Chondrocyte (in vitro differentiated cells): ENCODE measurements around the gene OR9Q1. TPM values are rescaled to one million over a fixed set of nuclear protein-coding genes. Genes with fewer than 3 reads are reported as not detected.

Experiments
- DNase-seq: peaks from one replicate; pipeline ENCODE4 v3.0.0; 2021; ENCODE audit warnings: mixed read lengths, low spot score
- H3K27ac Mint-ChIP-seq: one replicate; pipeline ENCODE4 v1.8.0; 2021; ENCODE audit warnings: mild to moderate bottlenecking, moderate library complexity, mixed read lengths; ENCODE audit not compliant: unreplicated experiment
- H3K27me3 Mint-ChIP-seq: 2 replicates; pipeline ENCODE4 v1.8.0; 2021; ENCODE audit warnings: low read depth, mixed read lengths
- H3K36me3 Mint-ChIP-seq: 2 replicates; pipeline ENCODE4 v1.8.0; 2021; ENCODE audit warnings: low read depth, mixed read lengths
- H3K4me1 Mint-ChIP-seq: 2 replicates; pipeline ENCODE4 v1.8.0; 2021; ENCODE audit warnings: low read depth, mild to moderate bottlenecking, mixed read lengths
- H3K4me3 Mint-ChIP-seq: one replicate; pipeline ENCODE4 v1.8.0; 2021; ENCODE audit warnings: mild to moderate bottlenecking, moderate library complexity, mixed read lengths; ENCODE audit not compliant: unreplicated experiment
- H3K9me3 Mint-ChIP-seq: 2 replicates; pipeline ENCODE4 v1.8.0; 2021; ENCODE audit warnings: low read depth, mixed read lengths
- total RNA-seq: library from RNA; stranded (reverse); gene quantifications from 3 replicates; pipeline ENCODE4 v1.2.1, GENCODE V29; 2021
- TF ChIP-seq, protein P1 (sequence below): fragments of 200-600 bp; sonication (generic); IDR thresholded peaks from 2 replicates; pipeline ENCODE4 v1.5.0; 2021; ENCODE audit warnings: antibody characterized with exemption, mild to moderate bottlenecking, moderate library complexity

OR9Q1 gene
- total RNA-seq, 1 donor from 2014 or later: not detected

DNA sequence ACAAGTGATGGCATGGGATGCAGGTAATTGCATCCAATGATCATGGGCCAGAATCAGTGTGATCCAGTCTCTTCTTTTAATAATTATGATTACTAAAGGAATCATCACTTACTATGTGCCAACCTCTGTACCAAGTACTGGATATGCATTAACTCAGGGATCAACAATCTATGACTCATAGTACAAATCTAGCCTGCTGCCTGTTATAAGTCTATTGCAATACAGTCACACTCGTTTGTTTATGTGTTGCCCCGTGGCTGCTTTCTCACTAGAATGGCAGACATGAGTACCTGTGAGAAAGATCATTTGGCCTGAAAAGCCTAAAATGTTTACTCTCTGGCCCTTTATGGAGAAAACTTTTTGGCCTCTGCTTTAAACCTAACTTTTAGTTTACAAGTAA, 52.1 kb downstream of the OR9Q1 start:
- no peaks in the 10 kb centered on the region for H3K36me3 Mint-ChIP-seq
- H3K9me3 Mint-ChIP-seq: peaks cover 6% of the 10 kb centered on the region
- H3K27me3 Mint-ChIP-seq: peaks cover 3% of the 10 kb centered on the region
- H3K4me1 Mint-ChIP-seq: no peaks in the 10 kb centered on the region
- DNase-seq: no peak
- H3K4me3 Mint-ChIP-seq: no peak overlapping the region
- TF ChIP-seq, protein P1, sequence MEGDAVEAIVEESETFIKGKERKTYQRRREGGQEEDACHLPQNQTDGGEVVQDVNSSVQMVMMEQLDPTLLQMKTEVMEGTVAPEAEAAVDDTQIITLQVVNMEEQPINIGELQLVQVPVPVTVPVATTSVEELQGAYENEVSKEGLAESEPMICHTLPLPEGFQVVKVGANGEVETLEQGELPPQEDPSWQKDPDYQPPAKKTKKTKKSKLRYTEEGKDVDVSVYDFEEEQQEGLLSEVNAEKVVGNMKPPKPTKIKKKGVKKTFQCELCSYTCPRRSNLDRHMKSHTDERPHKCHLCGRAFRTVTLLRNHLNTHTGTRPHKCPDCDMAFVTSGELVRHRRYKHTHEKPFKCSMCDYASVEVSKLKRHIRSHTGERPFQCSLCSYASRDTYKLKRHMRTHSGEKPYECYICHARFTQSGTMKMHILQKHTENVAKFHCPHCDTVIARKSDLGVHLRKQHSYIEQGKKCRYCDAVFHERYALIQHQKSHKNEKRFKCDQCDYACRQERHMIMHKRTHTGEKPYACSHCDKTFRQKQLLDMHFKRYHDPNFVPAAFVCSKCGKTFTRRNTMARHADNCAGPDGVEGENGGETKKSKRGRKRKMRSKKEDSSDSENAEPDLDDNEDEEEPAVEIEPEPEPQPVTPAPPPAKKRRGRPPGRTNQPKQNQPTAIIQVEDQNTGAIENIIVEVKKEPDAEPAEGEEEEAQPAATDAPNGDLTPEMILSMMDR: no peak
- no peak overlapping the region for H3K27ac Mint-ChIP-seq

DNA sequence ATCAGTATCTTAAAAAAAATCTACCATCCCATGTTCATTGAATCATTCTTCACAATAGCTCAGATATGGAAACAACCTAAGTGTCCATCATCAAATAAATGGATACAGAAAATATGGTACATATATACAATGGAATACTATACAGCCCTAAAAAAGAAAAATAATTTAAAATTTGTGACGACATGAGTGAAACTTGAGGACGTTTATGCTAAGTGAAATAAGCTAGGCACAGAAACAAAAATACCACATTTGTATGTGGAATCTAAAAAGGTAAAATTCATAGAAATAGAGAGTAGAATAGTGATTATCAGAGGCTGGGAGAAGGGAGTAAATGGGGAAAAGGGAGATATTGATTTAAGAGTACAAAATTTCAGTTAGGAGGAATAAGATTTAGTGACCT, 62.8 kb downstream of the OR9Q1 start:
- Mint-ChIP-seq H3K4me1 (no peaks in the 10 kb centered on the region), H3K9me3 (peaks cover 6% of the 10 kb centered on the region), H3K4me3 (no peak overlapping the region), H3K27ac (no peak overlapping the region), H3K36me3 (no peaks in the 10 kb centered on the region), H3K27me3 (peaks cover 5% of the 10 kb centered on the region)
- TF ChIP-seq, protein P1: no peak
- no peak for DNase-seq

DNA sequence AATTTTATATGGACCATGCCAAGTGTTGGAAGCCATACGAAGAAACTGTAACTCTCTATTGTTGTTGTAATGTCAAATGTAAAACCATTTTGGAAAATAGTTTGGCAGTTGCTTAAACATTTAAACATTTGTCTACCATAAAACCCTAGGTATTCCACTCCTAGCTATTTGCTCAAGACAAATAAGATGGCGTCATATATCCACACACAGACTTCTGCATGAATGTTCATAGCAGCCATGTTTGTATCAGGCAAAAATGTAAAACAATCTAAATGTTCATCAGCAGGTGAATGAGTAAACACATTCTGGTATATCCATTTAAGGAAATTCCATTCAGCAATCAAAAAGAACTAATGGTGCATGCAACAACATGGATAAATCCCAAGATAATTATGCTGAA, 73.8 kb downstream of the OR9Q1 start:
- DNase-seq: no peak
- Mint-ChIP-seq H3K9me3 (peaks cover 8% of the 10 kb centered on the region), H3K4me3 (no peak overlapping the region), H3K27ac (no peak overlapping the region), H3K36me3 (no peaks in the 10 kb centered on the region), H3K4me1 (no peaks in the 10 kb centered on the region), H3K27me3 (peaks cover 10% of the 10 kb centered on the region)
- TF ChIP-seq, protein P1: no peak

DNA sequence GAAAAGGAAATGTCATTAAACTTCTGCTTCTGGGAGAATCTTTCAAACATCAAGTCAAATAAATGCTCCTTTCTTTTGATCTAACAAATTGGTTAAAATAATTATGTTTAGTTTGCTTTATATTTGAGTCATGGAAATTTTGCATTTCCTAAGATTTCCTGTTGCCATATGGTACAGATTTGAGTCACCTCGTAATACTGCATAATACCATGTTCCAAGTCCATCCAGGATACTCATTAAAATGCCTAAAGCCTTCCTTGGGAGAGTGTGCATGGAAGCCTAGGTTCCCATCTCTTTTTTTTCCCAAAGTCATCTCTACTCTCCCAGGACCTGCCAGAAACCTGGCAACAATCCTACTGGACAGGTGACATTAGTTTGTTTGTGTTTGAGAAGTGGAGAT, 97.4 kb downstream of the OR9Q1 start:
- Mint-ChIP-seq H3K4me3 (no peak overlapping the region), H3K9me3 (no peaks in the 10 kb centered on the region), H3K27ac (no peak overlapping the region), H3K4me1 (no peaks in the 10 kb centered on the region), H3K27me3 (peaks cover 18% of the 10 kb centered on the region), H3K36me3 (no peaks in the 10 kb centered on the region)
- DNase-seq: no peak
- TF ChIP-seq, protein P1: no peak

DNA sequence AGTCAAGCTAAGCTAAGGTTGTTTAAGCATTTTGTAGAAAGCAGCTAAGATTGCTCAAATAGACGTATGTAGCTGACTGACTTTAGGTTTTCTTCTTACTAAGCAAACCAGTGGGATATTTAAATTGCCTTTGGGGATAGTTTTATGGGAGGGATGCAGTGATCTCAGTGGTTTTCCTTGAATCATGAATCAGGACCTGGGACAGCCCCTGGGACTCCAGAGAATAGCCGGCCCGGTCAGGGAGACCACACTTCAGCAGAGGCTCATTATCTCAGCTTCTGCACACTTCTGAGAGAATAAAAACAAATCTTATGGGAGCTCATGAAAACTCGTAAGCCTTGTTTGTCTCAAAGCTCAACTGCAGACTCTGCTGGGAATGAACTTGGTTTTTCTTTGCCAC, 101.8 kb downstream of the OR9Q1 start, which contains the start of gene OR9I1:
Gene OR9I1, minus strand, starts transcription at position 62 of the 400 bp plus-strand sequence. CDS start 6,086 bp downstream, outside the sequence.
- Mint-ChIP-seq H3K27me3 (peaks cover 10% of the 10 kb centered on the region), H3K36me3 (no peaks in the 10 kb centered on the region), H3K27ac (no peak within 1 kb of the TSS), H3K4me3 (no peak within 1 kb of the TSS), H3K4me1 (no peaks in the 10 kb centered on the region), H3K9me3 (no peaks in the 10 kb centered on the region)
- DNase-seq: no peak
- TF ChIP-seq, protein P1: no peak
